HepG2 (cell line): Measurements from ENCODE around the gene C16orf87. TPM values are rescaled to one million over a fixed set of nuclear protein-coding genes. Genes with fewer than 3 reads are reported as not detected.

Source experiments
- AKAP8 ChIP-seq: sonication (generic); formaldehyde crosslinking; IDR thresholded peaks from 2 replicates; pipeline ENCODE4 v1.5.1; 2020; ENCODE audit warnings: mild to moderate bottlenecking, missing genetic modification reagents
- FLYWCH1 ChIP-seq: sonication (generic); formaldehyde crosslinking; IDR thresholded peaks from 2 replicates; pipeline ENCODE4 v1.8.1; 2023; ENCODE audit warnings: mild to moderate bottlenecking, missing genetic modification reagents
- HMGXB3 ChIP-seq: sonication (generic); formaldehyde crosslinking; IDR thresholded peaks from 2 replicates; pipeline ENCODE4 v1.4.0; 2020; ENCODE audit warnings: missing genetic modification reagents, borderline replicate concordance
- HMGXB4 ChIP-seq, 2 experiments: sonication (generic) in 1 of 2; formaldehyde crosslinking in 1 of 2; IDR thresholded peaks; 2 replicates each; pipeline versions ENCODE4 v1.4.0 to v1.6.1; 2018 to 2020; ENCODE audit warnings: missing genetic modification reagents in 2 of 2, borderline replicate concordance in 1 of 2, low read depth in 1 of 2, mild to moderate bottlenecking in 1 of 2, missing biosample characterization in 1 of 2
- MIXL1 ChIP-seq: IDR thresholded peaks from 2 replicates; pipeline ENCODE4 v1.6.1; 2016
- SALL1 ChIP-seq: sonication (generic); formaldehyde crosslinking; IDR thresholded peaks from 2 replicates; pipeline ENCODE4 v1.8.0; 2022; ENCODE audit warnings: mild to moderate bottlenecking, missing genetic modification reagents
- ZBTB34 ChIP-seq: sonication (generic); formaldehyde crosslinking; IDR thresholded peaks from 2 replicates; pipeline ENCODE4 v1.8.0; 2022; ENCODE audit warnings: mild to moderate bottlenecking, missing genetic modification reagents
- ZBTB7B ChIP-seq: sonication (generic); formaldehyde crosslinking; IDR thresholded peaks from 2 replicates; pipeline ENCODE4 v1.4.0; 2020; ENCODE audit warnings: missing genetic modification reagents
- ZNF280D ChIP-seq: sonication (generic); formaldehyde crosslinking; IDR thresholded peaks from 2 replicates; pipeline ENCODE4 v1.5.1; 2020; ENCODE audit warnings: mild to moderate bottlenecking, missing genetic modification reagents
- ZNF576 ChIP-seq: sonication (generic); formaldehyde crosslinking; IDR thresholded peaks from 2 replicates; pipeline ENCODE4 v1.4.0; 2020; ENCODE audit warnings: mild to moderate bottlenecking, missing genetic modification reagents
- ZNF75D ChIP-seq: sonication (generic); formaldehyde crosslinking; IDR thresholded peaks from 2 replicates; pipeline ENCODE4 v1.8.1; 2023; ENCODE audit warnings: missing genetic modification reagents, mild to moderate bottlenecking, borderline replicate concordance
- polyA plus RNA-seq, 8 experiments: library from polyadenylated mRNA; depleted of rRNA in 3 of 8; stranded (reverse) in 7 of 8; unstranded in 1 of 8; fragments of >200 nt; fragmentation: Illumina TruSeq in 4 of 8; extraction: Trizol in 4 of 8; gene quantifications; 2 replicates each; pipeline versions ENCODE4 v1.2.1 to v1.2.3, GENCODE V29; 2011 to 2016; ENCODE audit warnings: low read depth in 4 of 8, missing spikeins in 1 of 8, mixed read lengths in 1 of 8; ENCODE audit not compliant: insufficient read depth in 1 of 8
- total RNA-seq, 5 experiments: library from RNA; depleted of rRNA; stranded (reverse); fragments of >200 nt; fragmentation: Illumina TruSeq; extraction: Trizol; gene quantifications; 2 replicates each; pipeline ENCODE4 v1.2.3, GENCODE V29; 2016; ENCODE audit warnings: low read depth in 1 of 5
- TF ChIP-seq, protein P1 (sequence below): sonication (generic); formaldehyde crosslinking; IDR thresholded peaks from 2 replicates; pipeline ENCODE4 v1.5.1; 2020; ENCODE audit warnings: mild to moderate bottlenecking, missing genetic modification reagents, moderate library complexity

The C16orf87 gene
- total and polyA plus RNA-seq, 2 of the 13 experiments (the other 11 are each of a cell fraction or from before 2014, with no cell fraction given), result 8.6 to 19.5 TPM

GRCh38 chr16:46832757-46833459 lies 1.9 kb upstream of the C16orf87 start (continued):
- no peak for TF ChIP-seq ZNF280D
- TF ChIP-seq, protein P1, sequence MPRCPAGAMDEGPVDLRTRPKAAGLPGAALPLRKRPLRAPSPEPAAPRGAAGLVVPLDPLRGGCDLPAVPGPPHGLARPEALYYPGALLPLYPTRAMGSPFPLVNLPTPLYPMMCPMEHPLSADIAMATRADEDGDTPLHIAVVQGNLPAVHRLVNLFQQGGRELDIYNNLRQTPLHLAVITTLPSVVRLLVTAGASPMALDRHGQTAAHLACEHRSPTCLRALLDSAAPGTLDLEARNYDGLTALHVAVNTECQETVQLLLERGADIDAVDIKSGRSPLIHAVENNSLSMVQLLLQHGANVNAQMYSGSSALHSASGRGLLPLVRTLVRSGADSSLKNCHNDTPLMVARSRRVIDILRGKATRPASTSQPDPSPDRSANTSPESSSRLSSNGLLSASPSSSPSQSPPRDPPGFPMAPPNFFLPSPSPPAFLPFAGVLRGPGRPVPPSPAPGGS (CRISPR knock-in tag), result no peak
- TF ChIP-seq ZNF576 (CRISPR knock-in tag), result no peak
- no peak for TF ChIP-seq HMGXB4 (CRISPR knock-in tag; IDR thresholded peaks at IDR 0.05; ENCODE audit: borderline replicate concordance in 1 of 2, low read depth in 1 of 2)
- TF ChIP-seq AKAP8, result no peak
- TF ChIP-seq FLYWCH1 (CRISPR knock-in tag), result no peak
- TF ChIP-seq MIXL1 (CRISPR knock-in tag), result 0 out of 2 replicates have a peak, but pooled peaks have one; percentile 8
- TF ChIP-seq ZNF75D (CRISPR knock-in tag), result no peak
- no peak for TF ChIP-seq HMGXB3 (CRISPR knock-in tag)
- TF ChIP-seq SALL1, result peak; percentile 55; the same call in 1 of the 2 replicates
- TF ChIP-seq ZBTB34, result no peak
- TF ChIP-seq ZBTB7B (CRISPR knock-in tag), result no peak
